SU-DHL-6 (cell line): ENCODE results near the gene PTGR3.

ENCODE experiments used
- H2AFZ ChIP-seq: fragments of 200-600 bp; sonication (generic); 2 replicates; pipeline ENCODE4 v1.6.1; 2014; ENCODE audit warnings: low read depth, mild to moderate bottlenecking, moderate library complexity, mixed read lengths, antibody characterized with exemption, low read length; ENCODE audit not compliant: severe bottlenecking
- H3F3A ChIP-seq: fragments of 200-600 bp; shearing (Covaris generic); 2 replicates; pipeline ENCODE4 v1.6.0; 2016; ENCODE audit warnings: antibody characterized with exemption, mild to moderate bottlenecking; ENCODE audit not compliant: insufficient read depth
- H3K27ac ChIP-seq: fragments of 200-600 bp; sonication (generic); 2 replicates; pipeline ENCODE4 v1.5.1; 2016; ENCODE audit warnings: low read depth, mild to moderate bottlenecking, low read length, moderate library complexity, mixed read lengths
- H3K27me3 ChIP-seq: fragments of 200-600 bp; sonication (generic), shearing (Covaris generic); 2 replicates; pipeline ENCODE4 v1.6.0; 2014; ENCODE audit warnings: mild to moderate bottlenecking, low read length
- H3K36me3 ChIP-seq: fragments of 200-600 bp; sonication (generic); 2 replicates; pipeline ENCODE4 v1.6.1; 2014; ENCODE audit warnings: mild to moderate bottlenecking, low read length, mixed read lengths
- H3K4me2 ChIP-seq: fragments of 300-600, 200-600 bp; shearing (Covaris generic), sonication (generic); 2 replicates; pipeline ENCODE4 v1.6.0; 2014; ENCODE audit warnings: low read length, low read depth, mild to moderate bottlenecking; ENCODE audit not compliant: poor library complexity, severe bottlenecking
- H3K4me3 ChIP-seq: fragments of 200-600 bp; sonication (generic); 2 replicates; pipeline ENCODE4 v1.5.1; 2014; ENCODE audit warnings: antibody characterized with exemption, low read length, mild to moderate bottlenecking, mixed read lengths; ENCODE audit not compliant: insufficient read depth, poor library complexity, severe bottlenecking
- H3K79me2 ChIP-seq: fragments of 200-600 bp; sonication (generic); 2 replicates; pipeline ENCODE4 v1.6.1; 2014; ENCODE audit warnings: mild to moderate bottlenecking, low read length, moderate library complexity; ENCODE audit not compliant: insufficient read depth
- H3K9ac ChIP-seq: fragments of 200-600 bp; sonication (generic); 2 replicates; pipeline ENCODE4 v1.7.0; 2014; ENCODE audit warnings: mild to moderate bottlenecking, low read length
- H3K9me2 ChIP-seq: fragments of 200-600 bp; sonication (generic); replicated peaks from 2 replicates; pipeline ENCODE4 v1.6.1; 2014; ENCODE audit warnings: low read length; ENCODE audit not compliant: insufficient read depth
- H3K9me3 ChIP-seq: fragments of 200-600 bp; sonication (generic); 2 replicates; pipeline ENCODE4 v1.6.1; 2014; ENCODE audit warnings: low read length, mixed read lengths; ENCODE audit not compliant: insufficient read depth
- H4K20me1 ChIP-seq: fragments of 200-600 bp; sonication (generic); 2 replicates; pipeline ENCODE4 v1.6.1; 2014; ENCODE audit warnings: low read depth, mild to moderate bottlenecking, antibody characterized with exemption, low read length, moderate library complexity, mixed read lengths
- CTCF ChIP-seq: fragments of 200-600 bp; sonication (generic); IDR thresholded peaks from one replicate; pipeline ENCODE4 v1.5.1; 2017; ENCODE audit warnings: antibody characterized with exemption, mild to moderate bottlenecking, low read length, moderate library complexity; ENCODE audit not compliant: insufficient read depth, poor library complexity, severe bottlenecking
- EZH2phosphoT487 ChIP-seq: fragments of 200-600 bp; sonication (generic), shearing (Covaris generic); conservative IDR thresholded peaks from 2 replicates; pipeline ENCODE4 v1.6.1; 2018; ENCODE audit warnings: mild to moderate bottlenecking, antibody characterized with exemption, low read length, moderate library complexity, mixed read lengths

The PTGR3 gene

GRCh38 chr18:75218065-75218923 lies 9.4 kb upstream of the PTGR3 start:
- peaks cover 11% of the 10 kb centered on the region; the same call in 1 of the 2 replicates for H4K20me1 ChIP-seq
- no peak overlapping the region for H3K4me2 ChIP-seq
- no peaks in the 10 kb centered on the region for H3K27me3 ChIP-seq
- no peak overlapping the region for H3K4me3 ChIP-seq
- H3K27ac ChIP-seq = no peak overlapping the region
- no peak overlapping the region for H3K9ac ChIP-seq
- H3K79me2 ChIP-seq = no peaks in the 10 kb centered on the region
- no peaks in the 10 kb centered on the region for H3F3A ChIP-seq
- no peaks in the 10 kb centered on the region for H3K9me3 ChIP-seq
- no peaks in the 10 kb centered on the region for H3K36me3 ChIP-seq
- H3K9me2 ChIP-seq = no peaks in the 10 kb centered on the region
- no peak overlapping the region for H2AFZ ChIP-seq
- no peak for TF ChIP-seq EZH2phosphoT487
- no peak for TF ChIP-seq CTCF

GRCh38 chr18:75216911-75217689 lies 8.2 kb upstream of the PTGR3 start:
- TF ChIP-seq CTCF = no peak
- no peak for TF ChIP-seq EZH2phosphoT487
- no peaks in the 10 kb centered on the region for H3K9me3 ChIP-seq
- no peak overlapping the region for H3K9ac ChIP-seq
- no peak overlapping the region for H3K27ac ChIP-seq
- H3K4me2 ChIP-seq = no peak overlapping the region
- no peaks in the 10 kb centered on the region for H3K9me2 ChIP-seq
- H3K27me3 ChIP-seq = no peaks in the 10 kb centered on the region
- no peaks in the 10 kb centered on the region for H3K36me3 ChIP-seq
- H3F3A ChIP-seq = no peaks in the 10 kb centered on the region
- no peak overlapping the region for H2AFZ ChIP-seq
- no peaks in the 10 kb centered on the region for H3K79me2 ChIP-seq
- no peak overlapping the region for H3K4me3 ChIP-seq
- H4K20me1 ChIP-seq = peaks cover 20% of the 10 kb centered on the region; the same call in 1 of the 2 replicates

GRCh38 chr18:75216212-75216910 lies 7.4 kb upstream of the PTGR3 start:
- Histone ChIP-seq H3K79me2 (no peaks in the 10 kb centered on the region), H3K27me3 (no peaks in the 10 kb centered on the region), H2AFZ (no peak overlapping the region), H3K9ac (no peak overlapping the region), H3K9me2 (no peaks in the 10 kb centered on the region), H3K36me3 (no peaks in the 10 kb centered on the region), H3K27ac (no peak overlapping the region), H3F3A (no peaks in the 10 kb centered on the region), H3K4me3 (no peak overlapping the region), H3K9me3 (no peaks in the 10 kb centered on the region), H4K20me1 (peaks cover 20% of the 10 kb centered on the region; the same call in 1 of the 2 replicates), H3K4me2 (no peak overlapping the region)
- TF ChIP-seq CTCF (no peak), EZH2phosphoT487 (no peak)
